Stimulated activated CD8-positive, alpha-beta memory T cell treated with anti-CD3 and anti-CD28 coated beads, Interleukin-7, amount 100 ng/mL, for 48 hours (primary cell): ENCODE measurements around the gene IQSEC3.
A peak's percentile ranks its signal among the peaks of the same experiment; 100 is the strongest.
"Not testable (repeated sequence)": the region's sequence is repeated elsewhere in the genome, so short reads cannot be mapped to it uniquely, and the experiment has no call there.

Source experiments
- DNase-seq, 2 donors: peaks; one replicate each; pipeline ENCODE4 v3.0.0-alpha.2; 2020; ENCODE audit warnings: low read depth in 1 of 2; ENCODE audit errors: extremely low read depth in 1 of 2

IQSEC3 gene

GRCh38 chr12:177336-177979, 110.9 kb downstream of the IQSEC3 start:
- no peak for DNase-seq

GRCh38 chr12:177980-178828, 111.6 kb downstream of the IQSEC3 start:
- no peak for DNase-seq

GRCh38 chr12:178829-179109, 112.2 kb downstream of the IQSEC3 start:
- DNase-seq, result no peak

- no peak for DNase-seq
Observed at GRCh38 chr12:179131-179884, 112.7 kb downstream of the IQSEC3 start.

GRCh38 chr12:179885-180284, 113.3 kb downstream of the IQSEC3 start:
- no peak for DNase-seq

GRCh38 chr12:180445-180844, 113.9 kb downstream of the IQSEC3 start:
- no peak for DNase-seq

GRCh38 chr12:181921-182320, 115.4 kb downstream of the IQSEC3 start:
- no peak for DNase-seq

- DNase-seq, result no peak
Observed at GRCh38 chr12:182381-182892, 115.9 kb downstream of the IQSEC3 start.

GRCh38 chr12:184811-185575, 118.4 kb downstream of the IQSEC3 start:
- no peak for DNase-seq

GRCh38 chr12:185576-185955, 119.0 kb downstream of the IQSEC3 start:
- no peak for DNase-seq

GRCh38 chr12:186006-186625, 119.5 kb downstream of the IQSEC3 start:
- no peak for DNase-seq

GRCh38 chr12:187986-188909, 121.7 kb downstream of the IQSEC3 start:
- not testable (repeated sequence) for DNase-seq

GRCh38 chr12:188910-189621, 122.5 kb downstream of the IQSEC3 start:
- peak; percentile 8 to 14 for DNase-seq

GRCh38 chr12:189622-189962, 123.0 kb downstream of the IQSEC3 start:
- no peak for DNase-seq

GRCh38 chr12:190881-191280, 124.3 kb downstream of the IQSEC3 start:
- DNase-seq, result no peak

GRCh38 chr12:191541-191940, 125.0 kb downstream of the IQSEC3 start:
- DNase-seq, result no peak

- no peak for DNase-seq
Observed at GRCh38 chr12:193261-193660, 126.7 kb downstream of the IQSEC3 start.

GRCh38 chr12:194276-194675, 127.7 kb downstream of the IQSEC3 start:
- DNase-seq, result no peak

GRCh38 chr12:195156-195555, 128.6 kb downstream of the IQSEC3 start:
- no peak for DNase-seq
